ENCODE measurements around the gene PLA2G6.
A peak's percentile ranks its signal among the peaks of the same experiment; 100 is the strongest.

The PLA2G6 gene

GRCh38 chr22:38181453-38182200 is at the start of gene PLA2G6:
TSS of gene PLA2G6 (minus strand) at chr22:38181830. CDS start at chr22:38169426, 12,404 bp downstream.
- DNase-seq, result peak; percentile 84 to 99 (median 97)

GRCh38 chr22:38230916-38231315 is 49.3 kb upstream of the PLA2G6 start:
- no peak for DNase-seq

GRCh38 chr22:38230108-38230825 is 48.6 kb upstream of the PLA2G6 start:
- peak in 33 of 56 donors; percentile 9 to 66 (median 35) for DNase-seq

- peak in 2 of 56 donors; percentile 38 to 41 for DNase-seq
Measured at GRCh38 chr22:38228873-38229740, 47.5 kb upstream of the PLA2G6 start.

GRCh38 chr22:38228326-38228872 is 46.8 kb upstream of the PLA2G6 start:
- no peak for DNase-seq

GRCh38 chr22:38226853-38227649 is 45.4 kb upstream of the PLA2G6 start:
- DNase-seq, result no peak

- DNase-seq, result peak in 10 of 56 donors; percentile 8 to 48 (median 23)
Measured at GRCh38 chr22:38223289-38223960, 41.8 kb upstream of the PLA2G6 start.

- DNase-seq, result no peak
Measured at GRCh38 chr22:38222797-38223119, 41.1 kb upstream of the PLA2G6 start.

GRCh38 chr22:38221908-38222796 is 40.5 kb upstream of the PLA2G6 start:
- DNase-seq, result no peak

- peak in 1 of 56 donors; percentile 25 for DNase-seq
Measured at GRCh38 chr22:38221407-38221806, 39.8 kb upstream of the PLA2G6 start.

GRCh38 chr22:38220653-38221386 is 39.2 kb upstream of the PLA2G6 start:
- DNase-seq, result no peak

- no peak for DNase-seq
Measured at GRCh38 chr22:38220163-38220562, 38.5 kb upstream of the PLA2G6 start.

GRCh38 chr22:38219632-38220031 is 38.0 kb upstream of the PLA2G6 start:
- DNase-seq, result no peak

- peak in 1 of 56 donors; percentile 10 for DNase-seq
Measured at GRCh38 chr22:38218661-38219622, 37.3 kb upstream of the PLA2G6 start.

GRCh38 chr22:38215156-38216038 is 33.8 kb upstream of the PLA2G6 start:
- no peak for DNase-seq

Measured in nucleus accumbens (tissue), 56 donors.